ENCODE results near the gene EFEMP2.

The EFEMP2 gene

DNA sequence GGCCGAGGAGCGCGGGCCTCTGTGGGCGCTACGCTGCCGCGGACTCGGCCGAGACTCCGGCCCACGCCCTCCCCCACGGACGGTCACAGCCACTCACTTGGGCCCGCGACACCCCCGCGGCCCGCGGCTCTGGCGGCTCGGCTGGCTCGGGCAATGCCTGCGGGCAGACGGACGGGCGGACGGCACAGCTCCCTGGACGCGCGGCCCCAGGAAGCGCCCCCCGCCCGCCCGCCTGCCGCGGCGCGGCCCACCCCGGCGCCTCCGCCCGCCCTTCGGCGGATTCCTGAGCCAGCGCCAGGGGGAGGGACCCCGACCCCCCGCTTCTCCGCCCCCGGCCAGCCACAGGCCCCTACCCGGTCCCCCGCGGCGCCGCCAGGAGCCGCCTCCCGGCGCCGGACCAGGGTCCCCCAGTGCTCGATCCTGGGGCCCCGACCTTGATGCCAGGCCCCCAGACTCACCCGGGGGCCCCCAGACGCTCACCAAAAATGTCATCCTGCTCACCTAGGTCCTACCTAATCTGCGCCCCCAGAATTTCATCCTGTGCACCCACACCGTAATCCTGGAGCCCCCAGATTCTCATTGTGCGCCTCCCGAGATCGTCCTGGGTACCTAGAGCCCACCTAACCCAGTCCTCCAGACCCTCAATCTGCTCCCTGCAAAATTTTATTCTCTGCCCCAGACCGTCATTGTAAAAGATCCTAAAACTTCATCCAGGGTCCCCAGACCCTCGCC, at the start of gene EFEMP2:
Gene EFEMP2, minus strand, starts transcription at position 215 of the 732 bp plus-strand sequence. CDS start 446 bp downstream, outside the sequence.
- peak; percentile 86 for DNase-seq

- DNase-seq, result no peak
Measured at GRCh38 chr11:65921876-65922275, 49.3 kb upstream of the EFEMP2 start.

DNA sequence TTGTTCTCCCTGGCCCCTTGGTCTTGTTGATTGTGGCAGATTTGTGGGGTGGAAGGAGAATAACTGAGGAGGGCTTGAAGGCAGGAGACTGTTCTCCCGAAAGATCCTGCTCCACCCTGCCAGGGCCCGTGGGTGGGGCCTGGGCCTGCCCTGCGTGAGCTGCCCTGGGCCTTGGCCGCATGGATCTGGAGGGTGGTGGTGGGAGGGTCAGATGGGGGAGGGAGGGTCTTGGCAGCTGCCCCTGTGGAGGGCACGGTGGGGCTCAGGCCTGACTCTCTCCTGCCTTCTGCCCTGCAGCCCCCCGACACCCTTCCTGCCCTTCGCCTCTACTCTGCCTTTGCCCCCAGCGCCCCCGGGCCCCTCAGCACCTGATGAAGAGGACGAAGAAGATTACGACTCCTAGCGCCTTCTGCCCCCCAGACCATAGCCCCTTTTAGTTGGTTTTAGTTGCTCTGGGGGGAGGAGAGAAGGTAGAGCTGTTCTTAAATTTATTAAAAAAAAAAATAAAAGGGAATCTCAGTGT, 48.5 kb upstream of the EFEMP2 start:
- DNase-seq, result no peak

- no peak for DNase-seq
Measured at GRCh38 chr11:65920372-65920802, 47.8 kb upstream of the EFEMP2 start.

GRCh38 chr11:65919573-65920371, 47.2 kb upstream of the EFEMP2 start:
- DNase-seq, result no peak

DNA sequence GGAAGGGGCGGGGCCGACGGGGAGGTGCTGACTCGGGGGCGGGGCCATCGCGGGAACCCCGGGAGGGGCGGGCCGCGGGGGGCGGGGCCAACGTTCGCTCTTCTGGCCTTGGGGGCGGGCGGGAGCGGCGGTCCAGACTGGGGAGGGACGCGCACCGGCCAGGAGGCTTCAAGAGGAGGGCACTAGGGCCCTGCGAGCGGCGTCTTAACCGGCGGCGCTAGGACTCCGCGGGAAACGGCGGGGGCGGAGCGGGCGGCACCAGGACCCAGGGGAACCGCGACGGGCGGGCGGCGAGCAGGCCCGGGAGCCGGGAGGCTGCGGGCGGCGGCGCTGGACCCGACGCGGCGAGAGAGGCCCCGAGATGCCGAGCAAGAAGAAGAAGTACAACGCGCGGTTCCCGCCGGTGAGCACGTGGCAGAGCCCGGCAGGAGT, 46.6 kb upstream of the EFEMP2 start, which contains the start of gene DRAP1:
Gene DRAP1, plus strand, starts transcription at position 286 of the 432 bp plus-strand sequence. Its CDS starts 76 bp downstream, at position 362.
- DNase-seq, result peak; percentile 99

GRCh38 chr11:65918211-65919140, 45.9 kb upstream of the EFEMP2 start, which contains the start of gene C11orf68:
TSS of gene C11orf68 (minus strand) at chr11:65919062. CDS start at chr11:65919031, 31 bp downstream.
- DNase-seq, result no peak

- DNase-seq, result peak; percentile 39
Measured at GRCh38 chr11:65917434-65918210, 45.0 kb upstream of the EFEMP2 start.

GRCh38 chr11:65917077-65917433, 44.5 kb upstream of the EFEMP2 start:
- DNase-seq, result no peak

DNA sequence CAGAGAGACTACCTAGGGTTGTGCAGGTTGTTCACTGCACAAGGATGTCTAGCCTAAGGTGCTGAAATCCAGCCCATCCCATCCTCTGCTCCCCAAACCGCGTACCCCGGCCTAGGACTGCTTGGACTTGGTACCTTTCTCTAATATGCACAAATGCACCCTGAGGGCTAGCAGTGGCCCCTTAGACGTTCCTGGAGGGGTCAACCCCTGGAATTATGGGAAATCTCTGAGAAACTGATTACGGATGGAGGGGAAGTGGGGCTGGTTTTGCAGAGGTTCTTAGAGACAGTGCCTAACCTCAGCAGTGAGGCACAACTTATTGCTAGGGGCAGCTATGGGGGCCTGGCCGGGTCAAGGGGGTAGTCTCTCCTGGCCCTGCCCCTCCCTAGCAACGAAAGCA, 43.8 kb upstream of the EFEMP2 start:
- DNase-seq, result no peak

DNA sequence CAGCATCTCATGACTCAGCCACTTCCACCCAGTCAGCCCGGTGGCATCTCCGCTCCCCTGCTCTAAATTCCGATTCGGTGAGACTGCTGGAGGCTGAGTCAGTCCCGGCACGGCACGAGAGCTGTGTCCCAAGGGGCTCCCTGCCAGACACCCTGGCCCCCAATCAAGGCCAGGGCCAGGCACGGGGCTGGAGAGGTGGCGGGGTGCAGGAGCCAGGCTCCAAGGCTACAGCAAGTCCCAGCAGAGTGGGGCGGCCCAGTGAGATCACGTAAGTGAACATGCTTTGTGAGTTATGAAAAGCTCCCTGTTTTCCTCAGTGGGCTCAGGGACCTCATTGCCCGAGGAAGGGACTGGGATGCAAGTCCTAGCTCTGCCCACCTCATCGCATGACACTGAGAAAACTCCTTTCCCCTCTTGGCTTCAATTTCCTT, 43.2 kb upstream of the EFEMP2 start:
- peak; percentile 49 for DNase-seq

GRCh38 chr11:65915101-65915820, 42.7 kb upstream of the EFEMP2 start:
- no peak for DNase-seq

GRCh38 chr11:65912845-65913244, 40.2 kb upstream of the EFEMP2 start:
- no peak for DNase-seq

DNA sequence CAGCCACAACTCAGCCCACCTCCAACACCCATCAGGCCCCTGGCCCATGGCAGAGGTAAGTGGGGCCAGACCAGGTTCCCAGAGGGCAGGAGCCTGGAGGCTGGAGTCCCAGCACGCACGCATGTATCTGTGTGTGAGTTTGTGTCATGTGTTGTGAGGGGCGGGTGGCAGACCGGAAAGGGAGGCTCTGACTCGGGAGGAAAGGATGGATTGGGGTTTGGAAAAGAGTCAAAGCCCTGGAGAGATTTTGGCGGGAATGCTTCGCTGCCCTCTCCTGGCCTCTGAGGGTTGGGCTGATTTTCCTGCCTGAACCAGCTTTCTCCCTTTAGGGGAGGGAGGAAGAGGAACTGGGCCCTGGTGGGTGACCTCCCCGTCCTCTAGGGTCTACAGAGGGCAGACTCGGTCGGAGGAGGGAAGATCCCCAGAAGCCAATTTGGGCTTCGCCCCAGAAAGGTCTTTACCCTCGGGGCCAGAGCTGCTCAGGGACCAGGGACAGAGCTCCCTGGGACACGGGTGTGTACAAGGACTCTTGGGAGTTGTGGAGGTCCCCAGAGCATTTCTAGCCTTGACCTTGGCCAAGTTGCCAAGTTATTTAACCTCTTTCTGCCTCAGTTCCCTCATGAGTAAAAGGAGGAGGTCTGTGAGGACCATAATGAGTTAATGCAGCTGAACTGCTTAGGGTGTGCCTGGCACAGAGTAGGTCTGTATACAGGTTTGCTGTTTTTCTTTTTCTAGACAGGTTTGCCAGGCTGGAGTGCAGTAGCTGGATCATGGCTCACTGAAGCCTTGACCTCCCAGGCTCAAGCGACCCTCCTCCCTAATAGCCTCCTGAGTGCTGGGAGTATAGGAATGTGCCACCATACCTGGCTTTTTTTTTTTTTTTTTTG, 39.3 kb upstream of the EFEMP2 start:
- DNase-seq, result peak; percentile 81

GRCh38 chr11:65907878-65908277, 35.3 kb upstream of the EFEMP2 start:
- DNase-seq, result no peak

DNA sequence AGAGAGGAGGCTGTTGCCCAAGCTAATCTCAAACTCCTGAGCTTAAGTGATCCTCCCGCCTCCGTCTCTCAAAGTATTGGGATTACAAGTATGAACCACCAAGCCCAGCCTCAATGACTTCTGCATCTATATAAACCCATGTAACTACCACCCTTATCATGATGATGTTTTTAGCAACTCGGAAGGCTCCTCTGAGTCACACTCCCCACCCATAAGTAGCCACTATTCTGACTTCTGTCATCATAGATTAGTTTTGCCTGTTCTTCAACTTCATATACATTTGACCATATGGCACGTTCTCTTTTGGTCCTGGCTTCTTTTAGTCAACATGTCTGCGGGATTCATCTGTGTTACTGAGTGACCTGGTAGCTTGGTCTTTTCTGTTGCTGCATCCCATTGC, 34.0 kb upstream of the EFEMP2 start:
- DNase-seq, result no peak

GRCh38 chr11:65903715-65904114, 31.1 kb upstream of the EFEMP2 start:
- no peak for DNase-seq

DNA sequence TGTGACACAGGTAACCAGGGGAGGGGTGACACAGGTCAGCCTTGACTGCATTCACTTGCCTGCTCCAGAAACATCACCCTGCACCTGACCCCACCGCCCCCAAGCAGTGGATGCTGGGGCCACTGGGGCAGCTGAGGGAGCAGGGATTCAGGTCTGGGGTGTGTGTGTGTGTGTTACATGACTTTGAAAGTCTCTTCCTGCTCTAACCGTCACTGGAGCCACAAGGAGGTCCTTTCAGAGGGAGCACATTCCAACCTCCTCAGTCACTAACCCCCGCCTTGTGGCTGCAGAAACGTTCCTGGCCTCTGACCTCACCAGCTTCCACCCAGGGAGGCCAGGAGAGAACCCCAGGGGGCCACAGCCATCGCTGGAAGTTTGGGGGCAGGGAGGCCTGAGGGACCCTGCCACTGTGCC, 30.5 kb upstream of the EFEMP2 start:
- no peak for DNase-seq

DNA sequence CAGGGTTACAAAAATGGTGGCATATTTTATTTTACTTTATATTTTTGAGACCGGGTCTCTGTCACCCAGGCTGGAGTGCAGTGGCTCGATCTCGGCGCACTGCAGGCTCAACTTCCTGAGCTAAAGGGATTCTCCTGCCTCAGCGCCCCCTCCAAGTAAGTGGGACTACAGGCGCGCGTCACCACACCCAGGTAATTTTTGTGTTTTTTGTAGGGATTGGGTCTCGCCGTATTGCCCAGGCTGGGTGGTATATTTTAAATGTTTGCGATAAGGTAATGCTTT, 28.2 kb upstream of the EFEMP2 start:
- no peak for DNase-seq
